Activated CD4-positive, alpha-beta memory T cell treated with anti-CD3 and anti-CD28 coated beads, Interleukin-2, amount 10 ng/mL, durations not matched to agents 7 days and 5 days (primary cell): Measurements from ENCODE around the gene OR2A7. TPM values are rescaled to one million over a fixed set of nuclear protein-coding genes. Genes with fewer than 3 reads are reported as not detected.
"Not testable (repeated sequence)": the region's sequence is repeated elsewhere in the genome, so short reads cannot be mapped to it uniquely, and the experiment has no call there.

Experiments
- CTCF ChIA-PET: fragments of 350-600 bp; sonication (Branson Sonifier 250); formaldehyde crosslinking; loops from one replicate; lab custom pipeline; 2021; ENCODE audit warnings: antibody characterized with exemption, inconsistent platforms; lab: Charles Lee
- POLR2A ChIA-PET: fragments of 350-600 bp; sonication (Branson Sonifier 250); formaldehyde crosslinking; loops from one replicate; lab custom pipeline; 2021; ENCODE audit warnings: antibody characterized with exemption; lab: Charles Lee
- DNase-seq: peaks from one replicate; pipeline ENCODE4 v3.0.0-alpha.2; 2020
- H3K27ac Mint-ChIP-seq: one replicate; pipeline ENCODE4 v1.8.0; 2021; ENCODE audit warnings: mild to moderate bottlenecking, mixed read lengths
- H3K27me3 Mint-ChIP-seq: one replicate; pipeline ENCODE4 v1.8.0; 2021; ENCODE audit warnings: mixed read lengths
- H3K36me3 Mint-ChIP-seq: one replicate; pipeline ENCODE4 v1.8.0; 2021; ENCODE audit warnings: low read depth, mixed read lengths
- H3K4me1 Mint-ChIP-seq: one replicate; pipeline ENCODE4 v1.8.0; 2021; ENCODE audit warnings: mixed read lengths
- H3K4me3 Mint-ChIP-seq: one replicate; pipeline ENCODE4 v1.8.0; 2021; ENCODE audit warnings: mild to moderate bottlenecking, mixed read lengths
- H3K9me3 Mint-ChIP-seq: one replicate; pipeline ENCODE4 v1.8.0; 2021; ENCODE audit warnings: mixed read lengths
- total RNA-seq, 2 experiments: library from RNA; stranded (reverse); gene quantifications; one replicate each; pipeline ENCODE4 v1.2.3, GENCODE V29; 2021

OR2A7 gene
- total RNA-seq, 2 experiments from 2014 or later: 3.0 to 3.2 TPM

GRCh38 chr7:144238530-144239082 is 26.0 kb downstream of the OR2A7 start:
- H3K27me3 Mint-ChIP-seq, POLR2A ChIA-PET, H3K27ac Mint-ChIP-seq, CTCF ChIA-PET, H3K4me1 Mint-ChIP-seq, H3K9me3 Mint-ChIP-seq, H3K36me3 Mint-ChIP-seq, H3K4me3 Mint-ChIP-seq, DNase-seq: not testable (repeated sequence)

GRCh38 chr7:144233039-144233438 is 31.6 kb downstream of the OR2A7 start:
- H3K4me3 Mint-ChIP-seq, H3K27ac Mint-ChIP-seq, DNase-seq, CTCF ChIA-PET, H3K4me1 Mint-ChIP-seq, POLR2A ChIA-PET, H3K36me3 Mint-ChIP-seq, H3K27me3 Mint-ChIP-seq, H3K9me3 Mint-ChIP-seq: not testable (repeated sequence)

- CTCF ChIA-PET, H3K27me3 Mint-ChIP-seq, H3K4me1 Mint-ChIP-seq, H3K27ac Mint-ChIP-seq, H3K9me3 Mint-ChIP-seq, DNase-seq, H3K36me3 Mint-ChIP-seq, POLR2A ChIA-PET, H3K4me3 Mint-ChIP-seq: not testable (repeated sequence)
These were observed 33.6 kb downstream of the OR2A7 start for GRCh38 chr7:144231027-144231426.

GRCh38 chr7:144228810-144229209 is 35.8 kb downstream of the OR2A7 start:
- POLR2A ChIA-PET, CTCF ChIA-PET, H3K4me1 Mint-ChIP-seq, H3K36me3 Mint-ChIP-seq, H3K27me3 Mint-ChIP-seq, H3K9me3 Mint-ChIP-seq, H3K4me3 Mint-ChIP-seq, DNase-seq, H3K27ac Mint-ChIP-seq: not testable (repeated sequence)

GRCh38 chr7:144226866-144227265 is 37.7 kb downstream of the OR2A7 start:
- H3K4me1 Mint-ChIP-seq, POLR2A ChIA-PET, H3K9me3 Mint-ChIP-seq, H3K36me3 Mint-ChIP-seq, H3K27ac Mint-ChIP-seq, H3K4me3 Mint-ChIP-seq, H3K27me3 Mint-ChIP-seq, CTCF ChIA-PET, DNase-seq: not testable (repeated sequence)

GRCh38 chr7:144223675-144224074 is 40.9 kb downstream of the OR2A7 start:
- DNase-seq, CTCF ChIA-PET, H3K27ac Mint-ChIP-seq: not testable (repeated sequence)

GRCh38 chr7:144220531-144220930 is 44.1 kb downstream of the OR2A7 start:
- CTCF ChIA-PET, H3K27ac Mint-ChIP-seq, H3K9me3 Mint-ChIP-seq, DNase-seq, H3K36me3 Mint-ChIP-seq, POLR2A ChIA-PET, H3K4me3 Mint-ChIP-seq, H3K27me3 Mint-ChIP-seq, H3K4me1 Mint-ChIP-seq: not testable (repeated sequence)

More at GRCh38 chr7:144223675-144224074, 40.9 kb downstream of the OR2A7 start:
- H3K9me3 Mint-ChIP-seq, POLR2A ChIA-PET, H3K4me3 Mint-ChIP-seq, H3K27me3 Mint-ChIP-seq, H3K36me3 Mint-ChIP-seq, H3K4me1 Mint-ChIP-seq: not testable (repeated sequence)

- H3K4me3 Mint-ChIP-seq, H3K27ac Mint-ChIP-seq, DNase-seq, POLR2A ChIA-PET, H3K36me3 Mint-ChIP-seq, H3K4me1 Mint-ChIP-seq, H3K27me3 Mint-ChIP-seq, CTCF ChIA-PET, H3K9me3 Mint-ChIP-seq: not testable (repeated sequence)
These were observed 45.4 kb downstream of the OR2A7 start for GRCh38 chr7:144219149-144219548.

GRCh38 chr7:144218581-144218980 is 46.0 kb downstream of the OR2A7 start:
- DNase-seq, H3K27me3 Mint-ChIP-seq, H3K9me3 Mint-ChIP-seq, H3K27ac Mint-ChIP-seq, H3K36me3 Mint-ChIP-seq, CTCF ChIA-PET, H3K4me3 Mint-ChIP-seq, POLR2A ChIA-PET, H3K4me1 Mint-ChIP-seq: not testable (repeated sequence)

- H3K27ac Mint-ChIP-seq, H3K27me3 Mint-ChIP-seq, H3K4me3 Mint-ChIP-seq, H3K4me1 Mint-ChIP-seq, POLR2A ChIA-PET, DNase-seq, H3K36me3 Mint-ChIP-seq, H3K9me3 Mint-ChIP-seq, CTCF ChIA-PET: not testable (repeated sequence)
These were observed 47.4 kb downstream of the OR2A7 start for GRCh38 chr7:144217200-144217599.

Other genes starting within 250 kb of the OR2A7 start
- gene OR2A5, start 215.8 kb downstream of the OR2A7 start, total RNA-seq: not detected
- not detected for gene OR2A25, start 195.0 kb downstream of the OR2A7 start, total RNA-seq
- not detected for gene OR2A12, start 178.5 kb downstream of the OR2A7 start, total RNA-seq
- not detected for gene OR2A2, start 155.2 kb downstream of the OR2A7 start, total RNA-seq
- gene OR2A14, start 141.6 kb downstream of the OR2A7 start, total RNA-seq: not detected
- 1 to 10 TPM; 3.4 to 5.3 TPM for gene CTAGE4, start 81.3 kb downstream of the OR2A7 start, total RNA-seq
- gene ARHGEF35, start 69.0 kb downstream of the OR2A7 start, total RNA-seq: 1 to 10 TPM; 6.0 to 6.2 TPM
- not detected for gene OR2A42, start 25.2 kb downstream of the OR2A7 start, total RNA-seq
- 1 to 10 TPM in 1 of 2 experiments, not detected in 1; 1.4 TPM for gene CTAGE8, start 4.5 kb upstream of the OR2A7 start, total RNA-seq
- under 1 TPM in 1 of 2 experiments, not detected in 1; 0.05 TPM for gene OR2A1, start 47.6 kb upstream of the OR2A7 start, total RNA-seq
- 10 to 100 TPM; 10.4 to 11.1 TPM for gene ARHGEF5, start 90.6 kb upstream of the OR2A7 start, total RNA-seq
- gene NOBOX, start 138.9 kb upstream of the OR2A7 start, total RNA-seq: not detected